Activated CD8-positive, alpha-beta memory T cell treated with anti-CD3 and anti-CD28 coated beads for 24 hours (primary cell): ENCODE data around the gene ANXA2.
"Not testable (repeated sequence)": the region's sequence is repeated elsewhere in the genome, so short reads cannot be mapped to it uniquely, and the experiment has no call there.

Source experiments
- DNase-seq: peaks from one replicate; pipeline ENCODE4 v3.0.0-alpha.2; 2020

The ANXA2 gene

DNA sequence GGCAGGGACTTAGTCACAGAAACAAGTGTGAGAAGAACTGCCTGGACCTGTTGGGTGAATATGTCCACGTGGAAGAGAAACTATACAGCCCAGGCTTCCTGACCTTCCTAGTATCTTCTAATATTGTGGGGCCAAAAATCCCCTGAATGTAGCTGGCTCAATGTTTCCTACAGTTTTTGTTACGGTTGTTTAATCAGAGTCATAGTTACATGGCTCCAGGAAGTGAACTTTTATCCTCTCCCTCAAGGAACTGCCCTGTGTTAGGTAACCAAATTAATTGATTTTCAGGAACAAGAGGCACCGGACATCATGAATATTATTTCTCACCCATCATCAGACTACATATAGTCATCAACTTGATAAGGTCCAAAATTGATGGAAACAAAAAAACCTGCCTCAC lies 59.0 kb downstream of the ANXA2 start:
- DNase-seq: no peak

DNA sequence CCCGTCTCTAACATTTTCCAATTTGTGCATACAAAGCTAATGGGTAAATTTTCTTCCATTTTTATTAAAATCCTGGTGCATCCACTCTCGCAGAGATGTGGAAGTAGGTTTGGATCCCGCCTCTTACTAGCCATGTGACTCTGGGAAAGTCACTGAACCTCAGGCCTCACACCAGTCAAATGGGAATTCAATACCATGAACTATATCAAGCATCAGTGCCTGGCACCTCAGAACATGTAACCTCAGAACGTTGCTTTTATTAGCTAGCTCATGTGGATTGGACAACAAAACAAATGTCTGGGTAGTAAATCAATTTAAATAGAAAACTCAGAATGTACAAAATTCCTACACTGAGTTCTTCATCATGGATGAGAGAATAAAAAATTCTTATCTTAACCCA lies 60.7 kb downstream of the ANXA2 start:
- no peak for DNase-seq

DNA sequence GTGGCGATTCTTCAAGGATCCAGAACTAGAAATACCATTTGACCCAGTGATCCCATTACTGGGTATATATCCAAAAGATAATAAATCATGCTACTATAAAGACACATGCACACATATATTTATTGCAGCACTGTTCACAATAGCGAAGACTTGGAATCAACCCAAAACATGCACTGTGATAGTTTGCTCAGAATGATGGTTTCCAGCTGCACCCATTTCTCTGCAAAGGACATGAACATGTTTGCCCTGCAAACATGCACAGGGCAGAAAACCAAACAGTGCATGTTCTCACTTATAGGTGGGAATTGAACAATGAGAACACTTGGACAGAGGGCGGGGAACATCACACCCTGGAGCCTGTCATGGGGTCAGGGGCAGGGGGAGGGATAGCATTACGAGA lies 62.5 kb downstream of the ANXA2 start:
- not testable (repeated sequence) for DNase-seq

DNA sequence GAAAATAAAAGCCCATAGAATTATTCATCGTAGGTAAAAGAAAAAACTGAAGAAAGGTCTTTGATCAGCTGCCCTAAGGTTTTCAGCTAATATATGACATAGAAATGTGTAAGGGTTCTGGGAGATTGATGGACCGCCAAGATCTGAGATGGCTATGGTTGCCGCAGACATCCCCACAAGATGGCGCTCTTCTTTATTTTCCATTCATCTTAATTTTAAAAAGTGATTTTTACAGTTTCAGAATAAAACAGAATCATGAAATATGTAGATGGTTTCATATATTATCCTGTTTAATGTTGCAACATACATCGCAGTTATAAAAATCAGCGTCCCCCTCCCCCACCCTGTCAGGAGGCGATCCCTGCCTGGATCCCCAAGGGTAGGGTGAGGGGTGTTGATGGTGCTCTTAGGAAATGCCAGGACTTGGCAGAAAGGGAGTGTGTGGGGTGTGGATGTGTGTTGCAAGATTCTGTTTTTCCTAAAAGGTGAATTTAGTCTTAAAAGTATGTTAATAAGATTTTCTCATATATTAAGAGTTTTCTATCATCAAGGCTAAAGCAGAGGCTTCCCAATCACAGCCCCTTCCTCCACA lies 68.8 kb downstream of the ANXA2 start:
- DNase-seq: no peak

DNA sequence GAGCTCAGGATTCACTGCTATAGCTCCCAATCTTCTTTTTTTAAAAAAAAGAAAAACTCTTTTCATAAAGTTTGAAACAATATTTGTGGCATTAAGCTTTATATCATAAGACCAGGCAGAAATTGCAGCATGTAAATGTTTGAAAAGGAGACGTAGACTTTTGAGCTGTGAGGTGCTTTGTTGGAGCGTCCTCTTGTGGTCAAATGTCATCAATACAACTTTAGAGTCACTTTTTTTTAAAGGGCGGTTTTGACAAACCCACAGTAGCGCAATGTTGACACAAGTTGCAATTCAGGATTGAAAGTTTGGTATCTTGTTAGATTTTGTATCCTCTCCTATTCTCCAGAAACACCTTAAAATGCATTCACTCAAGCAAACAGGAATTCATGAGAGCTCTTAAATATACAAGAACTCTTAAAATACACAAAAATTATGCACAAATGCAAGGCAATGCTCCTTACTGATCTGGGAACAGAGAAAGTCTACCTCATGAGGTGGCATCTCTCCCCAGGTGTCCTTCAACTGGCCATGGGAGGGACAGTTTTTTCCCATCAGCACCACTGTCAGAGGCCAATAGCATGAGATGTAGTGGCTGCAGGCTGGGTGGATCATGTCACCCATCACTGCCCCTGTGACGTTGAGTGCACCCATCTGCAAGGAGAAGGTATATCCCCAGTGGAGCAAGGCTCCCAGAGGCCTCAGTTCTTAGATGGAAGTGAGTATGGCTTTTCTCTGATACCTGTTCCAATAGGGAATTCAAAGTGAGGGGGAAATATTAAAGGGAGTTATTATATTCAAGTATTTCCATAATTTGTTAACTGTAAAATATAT lies 70.7 kb downstream of the ANXA2 start:
- no peak for DNase-seq

DNA sequence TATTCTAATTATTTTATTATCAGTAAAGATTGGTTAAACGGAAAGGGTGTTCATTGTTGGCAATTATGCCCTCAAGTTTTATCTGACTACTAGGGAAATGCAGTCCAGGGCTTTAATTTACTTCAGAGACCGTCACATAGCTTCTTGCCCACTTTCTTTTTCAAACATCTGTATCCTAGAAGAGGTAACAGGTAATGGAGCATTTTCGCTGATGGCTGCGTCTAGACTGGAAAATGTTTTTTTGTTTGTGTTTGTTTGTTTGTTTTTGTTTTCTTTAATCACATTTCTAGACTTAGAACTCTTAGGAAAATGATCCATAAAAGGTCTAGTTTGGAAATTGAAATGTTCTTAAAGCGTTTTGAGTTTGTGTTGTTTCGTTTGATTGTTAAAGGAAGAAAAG lies 71.4 kb downstream of the ANXA2 start:
- DNase-seq: no peak

DNA sequence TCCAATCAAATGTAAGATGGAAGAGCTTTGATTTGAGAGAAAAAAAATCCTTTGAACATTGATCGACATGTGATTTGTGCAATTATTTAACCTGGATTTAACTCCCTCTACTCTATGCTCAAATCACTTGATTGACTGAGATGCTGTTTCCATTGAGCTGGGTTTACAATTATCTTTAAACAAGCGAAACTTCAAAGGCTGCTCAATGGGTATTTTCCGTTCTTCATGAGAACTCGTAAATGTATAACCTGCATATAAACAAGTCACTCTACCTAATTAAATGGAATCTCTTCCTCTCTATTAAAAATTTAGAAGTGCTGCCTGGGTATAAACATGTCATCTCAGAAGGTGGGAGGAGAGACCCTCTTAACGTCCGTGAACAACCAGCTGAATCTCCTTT lies 71.9 kb downstream of the ANXA2 start:
- DNase-seq: no peak

DNA sequence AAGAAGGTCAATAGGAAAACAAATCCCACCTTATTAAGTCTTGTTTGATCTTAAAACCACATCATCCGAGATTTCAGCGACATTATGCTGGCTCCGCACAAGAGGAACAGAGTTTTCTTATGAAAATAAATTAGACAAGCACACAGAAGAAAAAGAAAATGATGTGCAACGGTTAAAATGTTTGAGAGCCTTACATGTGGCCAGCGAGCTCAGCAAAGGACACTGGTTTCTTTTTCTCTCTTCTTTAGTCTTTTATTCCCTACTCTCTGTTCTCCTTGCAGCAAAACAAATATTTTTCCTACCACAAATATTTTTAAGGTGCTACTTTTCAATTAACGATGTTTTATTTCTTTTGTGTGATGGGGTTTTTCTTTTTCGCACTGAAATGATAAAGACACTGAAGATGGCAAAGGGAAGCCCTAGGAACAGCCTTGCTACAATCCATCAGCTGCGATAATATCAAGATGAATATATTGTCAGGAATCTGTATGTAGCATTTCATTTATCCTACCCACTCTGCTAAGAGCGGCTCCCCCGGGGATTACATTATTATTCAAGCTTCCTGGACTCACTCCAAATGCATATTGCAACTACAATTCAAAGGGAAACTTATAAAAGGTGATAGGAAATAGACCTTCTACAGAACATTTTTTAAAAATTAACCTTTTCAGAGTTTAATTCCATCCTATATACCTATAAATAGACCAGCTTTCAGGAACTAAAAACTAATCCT lies 72.9 kb downstream of the ANXA2 start:
- no peak for DNase-seq

DNA sequence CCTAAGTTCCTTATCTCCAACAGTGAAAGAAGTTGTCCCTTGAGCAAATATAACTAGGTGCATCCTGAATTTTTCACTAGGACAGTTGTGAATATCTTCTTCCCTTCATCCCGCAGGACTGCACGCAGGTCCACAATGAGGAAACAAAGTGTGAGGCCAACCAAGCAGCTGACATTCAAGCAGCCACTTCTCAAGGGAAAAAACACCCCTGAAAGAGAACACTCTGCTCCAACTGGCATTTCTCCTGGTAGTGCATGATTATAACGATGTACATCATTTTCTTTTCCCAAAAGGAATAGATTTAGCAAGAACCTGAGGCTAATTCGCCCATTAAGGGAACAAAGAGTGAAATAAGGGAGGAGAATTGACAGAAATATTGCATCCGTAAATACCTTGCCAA lies 74.5 kb downstream of the ANXA2 start:
- DNase-seq: no peak

DNA sequence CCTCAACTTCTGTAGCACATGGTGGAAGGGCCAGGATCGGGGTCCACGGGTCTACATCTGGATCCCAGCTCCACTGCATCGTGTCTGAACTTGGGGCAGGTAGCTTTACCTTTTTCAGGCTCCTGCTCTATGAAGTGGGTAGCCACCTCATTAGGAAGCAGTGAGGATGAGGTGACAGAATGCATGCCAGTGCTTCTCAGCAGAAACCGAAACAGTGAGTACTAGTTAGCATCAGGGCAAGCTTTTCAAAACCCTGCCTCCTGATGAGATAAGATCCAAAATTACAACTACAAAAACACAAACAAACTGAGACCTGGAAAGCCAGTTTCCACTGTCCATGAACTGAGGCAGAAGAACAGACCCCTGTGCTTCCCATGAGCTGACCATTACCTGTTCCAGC lies 77.4 kb downstream of the ANXA2 start:
- no peak for DNase-seq

DNA sequence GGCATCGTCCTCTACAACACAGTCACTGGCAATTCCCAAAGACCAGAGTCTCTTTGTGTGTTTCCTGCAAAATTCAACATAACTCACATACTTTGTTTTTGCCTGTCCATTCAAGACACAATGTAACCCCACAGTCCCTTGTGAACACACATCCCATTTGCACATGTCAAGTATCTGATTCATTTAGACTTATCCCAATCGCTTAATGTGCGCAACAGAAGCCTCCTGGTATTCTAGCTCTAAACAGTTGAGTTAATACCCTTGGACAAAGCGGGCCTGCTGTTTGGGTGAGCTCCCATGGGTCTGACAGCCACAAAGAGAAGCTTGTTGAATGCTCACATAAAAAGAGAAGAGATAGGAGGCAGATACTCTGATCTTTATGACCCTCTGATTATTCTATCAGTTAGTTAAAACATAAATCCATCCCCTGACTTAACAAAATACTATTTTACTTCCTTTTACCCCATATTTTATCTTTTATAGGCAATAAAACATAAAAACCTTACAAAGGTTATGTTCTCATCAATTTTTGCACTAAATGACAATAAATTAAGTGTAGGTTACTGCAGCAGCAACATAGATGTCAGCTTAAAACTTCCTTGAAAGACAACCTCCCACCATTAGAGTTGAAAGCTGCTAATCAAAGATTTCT lies 79.4 kb downstream of the ANXA2 start:
- no peak for DNase-seq

DNA sequence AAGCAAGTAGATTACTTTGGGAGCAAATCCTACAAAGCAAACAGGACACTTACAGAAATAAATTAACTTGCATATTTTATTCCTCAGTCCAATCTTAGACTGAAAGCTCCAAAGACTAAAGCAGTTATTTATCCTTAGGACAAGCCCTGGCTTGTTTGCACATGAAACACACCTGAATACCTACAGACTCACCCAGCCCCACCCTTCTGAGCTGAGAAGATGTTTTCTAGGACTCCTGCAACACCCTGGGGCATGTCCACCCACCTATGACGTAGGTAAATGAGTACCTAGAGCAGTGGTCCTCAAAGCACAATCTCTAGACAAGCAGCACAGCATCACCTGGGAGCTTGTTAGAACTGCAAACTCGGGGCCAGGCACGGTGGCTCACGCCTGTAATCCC lies 80.8 kb downstream of the ANXA2 start:
- no peak for DNase-seq

DNA sequence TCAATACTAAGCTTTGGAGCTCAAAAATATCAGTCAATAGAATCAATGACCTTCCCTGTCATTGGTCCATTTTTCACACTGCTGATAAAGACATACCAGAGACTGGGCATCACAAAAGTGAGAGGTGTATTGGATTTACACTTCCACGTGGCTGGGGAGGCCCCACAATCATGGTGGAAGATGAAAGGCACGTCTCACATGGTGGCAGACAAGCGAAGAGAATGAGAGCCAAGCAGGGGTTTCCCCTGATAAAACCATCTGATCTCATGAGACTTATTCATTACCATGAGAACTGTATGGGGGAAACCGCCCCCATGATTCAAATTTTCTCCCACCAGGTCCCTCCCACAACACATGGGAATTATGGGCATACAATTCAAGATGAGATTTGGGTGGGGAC lies 81.9 kb downstream of the ANXA2 start:
- no peak for DNase-seq

DNA sequence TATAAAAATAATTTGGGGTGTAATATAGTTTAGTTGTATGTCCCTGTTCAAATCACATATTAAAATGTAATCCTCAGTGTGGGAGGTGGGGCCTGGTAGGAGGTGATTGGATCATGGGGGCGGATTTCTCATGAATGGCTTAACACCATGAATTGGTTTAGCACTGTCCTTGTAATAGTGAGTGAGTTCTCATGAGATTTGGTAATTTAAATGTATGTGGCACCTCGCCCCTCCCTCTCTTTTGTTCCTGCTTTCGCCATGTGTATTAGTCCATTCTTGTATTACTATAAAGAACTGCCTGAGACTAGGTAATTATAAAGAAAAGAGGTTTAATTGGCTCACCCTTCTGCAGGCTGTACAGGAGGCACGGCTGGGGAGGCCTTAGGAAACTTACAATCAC lies 83.9 kb downstream of the ANXA2 start:
- no peak for DNase-seq

DNA sequence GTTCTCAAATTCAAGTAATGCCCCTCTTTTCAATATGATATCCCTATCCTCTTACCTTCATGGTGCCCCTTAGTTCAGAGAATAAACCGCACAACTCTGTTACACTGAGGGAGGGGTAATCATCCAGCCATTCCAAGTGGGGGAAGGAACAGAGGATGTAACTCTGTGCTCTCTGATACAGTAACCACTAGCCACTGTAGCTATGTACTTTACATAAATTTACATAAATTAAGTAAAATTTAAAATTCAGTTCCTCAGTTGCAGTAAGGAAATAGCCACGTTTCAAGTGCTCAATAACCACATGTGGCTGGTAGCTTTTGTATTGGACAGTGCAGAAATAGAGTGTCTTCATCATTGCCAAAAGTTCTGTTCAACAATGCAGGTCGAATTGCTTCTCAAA lies 90.8 kb downstream of the ANXA2 start:
- DNase-seq: no peak

DNA sequence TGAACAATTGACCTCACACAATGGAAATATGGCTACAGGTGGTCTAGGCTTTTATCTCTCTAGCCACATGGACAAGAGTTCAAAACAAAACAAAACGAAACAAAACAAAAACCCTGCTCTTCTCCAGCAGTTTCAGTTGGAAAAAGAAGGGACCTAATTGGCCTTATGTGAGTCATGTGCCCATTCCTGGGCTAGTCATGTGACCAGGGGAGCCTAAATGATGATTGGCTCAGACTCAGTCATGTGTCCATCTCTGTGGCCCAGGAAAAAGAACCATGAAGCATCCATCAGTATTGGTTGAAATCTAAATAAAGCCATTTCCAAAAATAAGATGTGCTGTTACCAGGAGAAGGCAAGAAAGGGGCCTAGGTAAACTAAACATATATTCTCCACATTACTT lies 96.8 kb downstream of the ANXA2 start:
- DNase-seq: no peak

DNA sequence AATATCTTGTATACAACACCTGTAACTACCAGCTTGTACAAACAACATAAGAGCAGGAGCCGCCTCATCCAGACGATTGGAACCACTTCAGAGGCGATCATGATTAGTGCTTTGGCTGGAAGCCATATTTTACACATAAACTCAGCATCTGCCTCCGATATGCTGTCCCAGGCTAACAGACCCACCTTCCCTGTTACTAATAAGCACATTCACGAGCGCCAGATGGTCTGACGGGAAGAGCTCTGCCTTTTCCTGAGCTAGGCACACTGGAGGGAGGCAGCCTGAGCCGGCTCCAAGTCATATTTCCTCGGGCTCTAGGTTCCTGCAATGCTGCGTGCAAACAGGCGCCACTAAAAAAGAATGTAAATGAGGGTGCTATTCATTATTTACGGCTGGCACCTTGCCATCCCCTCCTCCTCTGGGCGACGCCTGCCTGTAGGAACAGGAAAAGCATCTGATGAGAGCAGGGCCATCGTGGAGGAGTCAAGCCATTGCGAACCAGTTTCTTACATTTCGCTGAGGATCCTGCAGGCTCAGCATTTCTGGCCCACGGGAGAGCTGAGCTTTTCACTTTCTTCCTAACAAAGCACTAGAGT lies 98.2 kb downstream of the ANXA2 start:
- DNase-seq: no peak
